GM12865 (cell line): Measurements from ENCODE around the gene CREB1.
"Not testable (repeated sequence)": the region's sequence is repeated elsewhere in the genome, so short reads cannot be mapped to it uniquely, and the experiment has no call there.

Source experiments
- DNase-seq: peaks from one replicate; pipeline ENCODE4 v3.0.0; 2010; ENCODE audit warnings: low read depth
- H3K4me3 ChIP-seq: 2 replicates; pipeline ENCODE4 v1.5.1; 2011; ENCODE audit warnings: mild to moderate bottlenecking, low read depth, low read length, control low read depth
- CTCF ChIP-seq: IDR thresholded peaks from 2 replicates; pipeline ENCODE4 v1.5.1; 2011; ENCODE audit warnings: low read length, control low read depth, low read depth, inconsistent platforms; ENCODE audit not compliant: insufficient read depth; ENCODE audit errors: missing control alignments

The CREB1 gene

GRCh38 chr2:207632575-207633493 is 103.1 kb downstream of the CREB1 start:
- DNase-seq: no peak
- no peak overlapping the region for H3K4me3 ChIP-seq
- TF ChIP-seq CTCF: no peak

DNA sequence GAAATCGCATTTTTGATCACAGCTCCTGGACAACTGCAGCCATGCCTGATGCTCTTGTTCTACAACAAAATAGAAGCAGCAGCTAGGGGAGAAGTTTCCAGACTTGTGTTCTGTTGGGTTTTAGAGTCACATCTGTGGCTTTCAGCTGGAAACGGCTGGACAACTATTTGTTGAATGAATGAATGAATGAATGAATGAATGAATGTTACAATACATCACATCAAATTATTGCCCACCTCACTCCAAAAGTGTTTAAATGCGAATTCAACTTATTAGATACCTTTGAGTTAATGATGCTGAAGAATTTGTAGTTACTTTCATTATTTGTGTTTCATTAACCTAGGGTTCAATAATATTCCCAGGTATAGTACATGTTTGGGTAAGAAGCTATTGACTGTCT is 103.9 kb downstream of the CREB1 start:
- H3K4me3 ChIP-seq: no peak overlapping the region
- no peak for TF ChIP-seq CTCF
- no peak for DNase-seq

- no peak for TF ChIP-seq CTCF
Observed at GRCh38 chr2:207635468-207636200, 105.9 kb downstream of the CREB1 start.

GRCh38 chr2:207639288-207639687 is 109.5 kb downstream of the CREB1 start:
- DNase-seq, H3K4me3 ChIP-seq: not testable (repeated sequence)

More at GRCh38 chr2:207635468-207636200, 105.9 kb downstream of the CREB1 start:
- H3K4me3 ChIP-seq: no peak overlapping the region
- DNase-seq: no peak

DNA sequence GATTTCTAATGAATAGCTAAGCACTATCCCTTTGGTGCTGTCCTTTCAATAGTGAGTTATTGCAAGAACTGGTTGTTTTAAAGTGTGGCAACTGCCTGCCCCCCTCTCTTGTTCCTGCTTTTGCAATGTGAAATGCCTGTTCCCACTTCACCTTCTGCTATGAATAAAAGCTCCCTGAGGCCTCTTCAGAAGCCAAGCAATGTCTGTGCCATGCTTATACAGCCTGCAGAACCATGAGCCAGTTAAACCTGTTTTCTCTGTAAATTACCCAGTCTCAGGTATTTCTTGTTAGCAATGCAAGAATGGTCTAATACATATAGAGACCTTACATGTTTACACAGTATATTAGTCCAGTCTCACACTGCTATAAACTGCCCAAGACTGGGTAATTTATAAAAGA is 110.4 kb downstream of the CREB1 start:
- H3K4me3 ChIP-seq: no peak overlapping the region
- no peak for DNase-seq
- TF ChIP-seq CTCF: no peak

DNA sequence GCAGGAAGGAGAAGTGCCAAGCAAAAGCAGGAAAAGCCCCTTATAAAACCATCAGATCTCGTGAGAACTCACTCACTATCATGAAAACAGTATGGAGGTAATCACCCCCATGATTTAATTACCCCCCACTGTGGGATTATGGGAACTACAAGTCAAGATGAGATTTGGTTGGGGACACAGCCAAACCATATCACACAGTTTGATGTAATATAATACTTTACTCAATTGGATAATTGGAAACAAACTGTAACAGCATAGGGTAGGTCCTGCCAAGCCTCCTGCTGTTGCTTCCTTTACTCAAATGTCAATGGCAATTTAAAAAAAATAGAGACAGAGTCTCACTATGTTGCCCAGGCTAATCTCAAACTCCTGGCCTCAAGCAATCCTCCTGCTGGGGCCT is 110.9 kb downstream of the CREB1 start:
- no peak for DNase-seq
- no peak for TF ChIP-seq CTCF

DNA sequence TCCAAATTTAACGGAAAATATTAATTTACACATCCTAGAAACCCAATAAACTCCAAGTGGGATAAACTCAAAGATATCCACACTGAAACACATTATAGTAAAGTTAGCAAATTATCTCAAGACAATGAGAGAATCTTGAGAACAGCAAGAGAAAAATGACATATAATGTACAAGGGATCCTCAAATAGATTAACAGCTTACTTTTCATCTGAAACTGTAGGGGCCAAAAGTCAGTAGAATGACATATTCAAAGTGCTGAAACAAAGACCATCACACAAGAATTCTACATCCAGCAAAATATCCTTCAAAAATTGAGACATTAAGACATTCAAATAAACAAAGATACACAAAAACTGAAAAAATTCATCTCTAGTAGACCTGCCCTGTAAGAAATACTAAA is 114.1 kb downstream of the CREB1 start:
- H3K4me3 ChIP-seq: no peak overlapping the region
- no peak for TF ChIP-seq CTCF
- no peak for DNase-seq

More for the DNA sequence above, 110.9 kb downstream of the CREB1 start:
- no peak overlapping the region for H3K4me3 ChIP-seq

DNA sequence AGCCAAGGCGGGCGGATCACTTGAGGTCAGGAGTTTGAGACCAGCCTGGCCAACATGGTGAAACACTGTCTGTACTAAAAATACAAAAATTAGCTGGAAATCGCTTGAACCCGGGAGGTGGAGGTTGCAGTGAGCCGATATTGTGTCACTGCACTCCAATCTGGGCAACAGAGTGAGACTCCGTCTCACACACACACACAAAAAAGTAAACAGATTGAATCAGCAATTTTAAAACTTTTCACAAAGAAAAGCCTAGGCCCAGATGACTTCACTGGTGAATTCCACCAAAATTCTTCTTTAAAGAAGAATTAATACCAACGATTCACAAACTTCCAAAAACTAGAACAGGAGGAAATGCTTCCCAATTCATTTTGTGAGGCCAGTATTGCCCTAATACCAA is 116.8 kb downstream of the CREB1 start:
- not testable (repeated sequence) for DNase-seq

More for the DNA sequence above, 116.8 kb downstream of the CREB1 start:
- not testable (repeated sequence) for H3K4me3 ChIP-seq
